ENCODE measurements around the gene TEAD3.
"Not testable (repeated sequence)": the region's sequence is repeated elsewhere in the genome, so short reads cannot be mapped to it uniquely, and the experiment has no call there.

TEAD3 gene

GRCh38 chr6:35496841-35497570, at the start of gene TEAD3:
TEAD3 (minus strand) TSS chr6:35497079.
- in situ Hi-C loops (cut with MboI; ENCODE audit: low sequenced_read_pairs), result no loop called here

DNA sequence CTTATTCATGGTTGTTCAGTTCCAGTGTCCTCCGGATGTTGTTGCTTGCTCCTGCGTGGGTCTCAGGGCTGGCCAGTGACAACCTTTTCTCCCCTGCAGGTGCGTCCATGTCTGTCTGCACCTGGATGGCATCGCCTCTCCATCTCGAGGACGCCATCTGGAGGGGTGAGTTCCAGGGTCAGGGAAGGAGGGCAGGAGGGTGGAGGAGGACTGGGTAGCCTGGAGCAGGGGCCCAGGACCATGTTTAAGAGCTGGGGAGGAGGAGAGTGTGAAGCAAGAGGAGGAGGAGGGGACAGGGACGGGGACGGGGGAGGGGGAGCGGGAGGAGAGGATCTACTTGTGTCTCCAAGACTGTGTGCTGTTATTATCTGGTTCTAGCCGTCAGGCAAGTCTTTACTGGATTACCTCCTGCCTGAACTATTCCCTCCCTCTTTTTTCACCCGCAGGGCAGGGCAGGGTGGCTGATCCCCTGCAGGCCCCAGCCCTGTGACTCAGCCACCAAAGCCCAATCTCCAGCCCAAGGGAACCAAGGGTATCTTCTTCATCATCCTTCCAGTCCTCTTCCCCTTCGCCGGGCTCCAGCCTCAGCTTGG, 48.0 kb upstream of the TEAD3 start:
- in situ Hi-C loops (cut with MboI; ENCODE audit: low sequenced_read_pairs), result no loop called here

- in situ Hi-C loops (cut with MboI; ENCODE audit: low sequenced_read_pairs), result no loop called here
Measured at GRCh38 chr6:35543459-35544193, 46.7 kb upstream of the TEAD3 start.

DNA sequence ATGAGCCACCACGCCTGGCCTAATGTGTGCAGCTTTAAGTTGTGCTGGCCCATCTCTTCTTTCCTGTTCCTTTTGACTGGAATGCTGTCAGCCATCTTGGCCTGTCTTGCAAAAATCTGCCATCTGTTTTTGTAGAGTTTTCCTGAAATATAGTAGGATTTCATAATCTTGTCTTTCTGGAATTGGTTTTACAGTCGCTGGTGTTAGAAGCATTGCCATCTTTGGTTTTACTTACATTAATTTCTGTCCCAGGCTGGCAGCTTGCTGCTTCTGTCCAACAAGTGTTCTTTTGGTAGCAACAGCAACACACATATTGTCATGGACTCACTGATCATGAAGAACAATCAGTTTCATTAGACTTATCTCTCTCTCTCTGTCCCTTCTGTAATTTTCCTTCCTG, 45.0 kb upstream of the TEAD3 start:
- in situ Hi-C loops (cut with MboI; ENCODE audit: low sequenced_read_pairs), result no loop called here

GRCh38 chr6:35539223-35539622, 42.3 kb upstream of the TEAD3 start:
- in situ Hi-C loops (cut with MboI; ENCODE audit: low sequenced_read_pairs), result no loop called here

DNA sequence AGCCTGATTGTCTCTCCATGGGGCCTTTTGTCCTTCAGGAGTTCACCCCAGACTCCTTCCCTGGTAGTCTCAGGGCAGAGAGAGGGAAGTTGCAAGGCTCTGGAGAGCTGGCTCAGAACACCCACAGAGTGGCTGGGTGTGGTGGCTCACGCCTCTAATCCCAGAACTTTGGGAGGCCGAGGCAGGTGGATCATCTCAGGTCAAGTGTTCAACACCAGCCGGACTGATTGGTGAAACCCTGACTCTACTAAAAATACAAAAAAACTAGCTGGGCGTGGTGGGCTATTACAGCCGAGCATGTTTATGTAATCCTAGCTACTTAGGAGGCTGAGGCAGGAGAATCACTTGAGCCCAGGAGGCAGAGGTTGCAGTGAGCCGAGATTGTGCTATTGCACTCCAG, 39.0 kb upstream of the TEAD3 start:
- in situ Hi-C loops (cut with MboI; ENCODE audit: low sequenced_read_pairs), result not testable (repeated sequence)

DNA sequence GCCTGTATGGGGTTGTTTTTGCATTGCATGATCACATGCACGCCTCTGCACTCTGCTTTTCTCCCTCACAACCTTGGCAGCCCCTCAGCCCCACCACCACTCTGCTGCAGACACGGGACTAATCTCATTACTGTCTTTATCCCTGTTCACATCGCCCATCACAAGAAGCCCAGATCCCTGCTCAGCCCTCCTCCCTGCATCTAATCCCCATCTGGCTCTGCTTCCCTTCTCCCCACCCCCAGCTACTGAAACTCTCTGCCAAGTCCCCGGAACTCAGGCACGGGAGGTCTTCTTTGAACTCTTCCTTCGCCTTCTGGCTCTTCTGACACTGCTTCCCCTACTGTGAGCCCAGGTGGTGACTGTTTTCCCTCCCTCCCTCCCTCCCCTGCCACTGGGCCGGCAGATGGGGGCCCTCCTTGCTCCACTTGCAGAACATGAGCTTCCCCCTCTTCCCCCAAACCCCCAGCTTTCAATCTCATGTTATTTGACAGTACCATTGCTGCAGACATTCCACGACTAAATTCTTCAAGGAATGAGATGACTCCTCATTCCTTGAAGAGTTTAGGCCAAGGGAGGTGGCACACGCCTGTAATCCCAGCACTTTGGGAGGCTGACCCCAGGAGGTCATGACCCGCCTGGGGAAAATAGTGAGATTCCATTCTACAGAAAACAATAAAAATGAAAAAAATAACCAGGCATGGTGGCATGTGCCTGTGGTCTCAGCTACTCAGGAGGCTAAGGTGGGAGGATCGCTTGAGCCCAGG, 37.7 kb upstream of the TEAD3 start:
- in situ Hi-C loops (cut with MboI; ENCODE audit: low sequenced_read_pairs), result no loop called here

DNA sequence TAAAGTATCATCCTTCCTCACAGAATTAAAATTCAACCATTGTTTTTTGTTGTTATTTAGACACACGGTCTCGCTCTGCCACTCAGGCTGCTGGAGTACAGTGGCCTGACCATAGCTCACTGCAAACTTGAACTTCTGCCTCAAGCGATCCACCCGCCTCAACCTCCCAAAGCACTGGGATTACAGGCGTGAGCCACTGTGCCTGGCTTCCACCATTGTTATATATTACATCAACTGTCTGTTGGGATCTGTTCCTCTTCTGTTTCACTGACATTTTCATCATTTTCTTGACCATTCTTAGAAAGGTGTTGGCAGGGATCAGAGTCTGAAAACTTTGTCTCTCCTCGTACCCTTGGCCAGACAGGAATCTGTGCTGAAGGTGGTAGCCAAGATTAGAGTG, 37.1 kb upstream of the TEAD3 start:
- in situ Hi-C loops (cut with MboI; ENCODE audit: low sequenced_read_pairs), result no loop called here

GRCh38 chr6:35532126-35532525, 35.2 kb upstream of the TEAD3 start:
- in situ Hi-C loops (cut with MboI; ENCODE audit: low sequenced_read_pairs), result no loop called here

DNA sequence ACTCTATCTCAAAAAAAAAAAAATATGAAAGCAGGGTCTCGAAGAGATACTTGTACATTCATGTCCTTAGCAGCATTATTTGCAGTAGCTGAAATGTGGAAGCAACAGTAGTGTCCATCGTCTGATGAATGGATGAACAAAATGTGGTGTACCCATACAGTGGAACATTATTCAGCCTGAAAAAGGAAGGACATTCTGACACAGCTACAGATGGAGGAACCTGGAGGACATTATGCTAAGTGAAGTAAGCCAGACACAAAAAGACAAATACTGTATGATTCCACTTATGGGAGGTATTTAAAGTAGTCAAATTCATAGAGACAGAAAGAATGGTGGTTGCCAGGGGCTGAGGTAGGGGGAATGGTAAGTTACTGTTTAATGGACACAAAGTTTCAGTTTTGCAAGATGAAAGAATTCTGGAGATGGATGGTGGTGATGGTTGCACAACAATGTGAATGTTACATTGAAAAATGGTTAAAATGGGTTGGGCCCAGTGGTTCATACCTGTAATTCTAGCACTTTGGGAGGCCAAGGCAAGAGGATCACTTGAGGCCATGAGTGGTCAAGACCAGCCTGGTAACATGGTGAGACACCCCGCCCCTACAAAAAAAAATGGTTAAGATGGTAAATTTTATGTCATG, 27.6 kb upstream of the TEAD3 start:
- in situ Hi-C loops (cut with MboI; ENCODE audit: low sequenced_read_pairs), result no loop called here

DNA sequence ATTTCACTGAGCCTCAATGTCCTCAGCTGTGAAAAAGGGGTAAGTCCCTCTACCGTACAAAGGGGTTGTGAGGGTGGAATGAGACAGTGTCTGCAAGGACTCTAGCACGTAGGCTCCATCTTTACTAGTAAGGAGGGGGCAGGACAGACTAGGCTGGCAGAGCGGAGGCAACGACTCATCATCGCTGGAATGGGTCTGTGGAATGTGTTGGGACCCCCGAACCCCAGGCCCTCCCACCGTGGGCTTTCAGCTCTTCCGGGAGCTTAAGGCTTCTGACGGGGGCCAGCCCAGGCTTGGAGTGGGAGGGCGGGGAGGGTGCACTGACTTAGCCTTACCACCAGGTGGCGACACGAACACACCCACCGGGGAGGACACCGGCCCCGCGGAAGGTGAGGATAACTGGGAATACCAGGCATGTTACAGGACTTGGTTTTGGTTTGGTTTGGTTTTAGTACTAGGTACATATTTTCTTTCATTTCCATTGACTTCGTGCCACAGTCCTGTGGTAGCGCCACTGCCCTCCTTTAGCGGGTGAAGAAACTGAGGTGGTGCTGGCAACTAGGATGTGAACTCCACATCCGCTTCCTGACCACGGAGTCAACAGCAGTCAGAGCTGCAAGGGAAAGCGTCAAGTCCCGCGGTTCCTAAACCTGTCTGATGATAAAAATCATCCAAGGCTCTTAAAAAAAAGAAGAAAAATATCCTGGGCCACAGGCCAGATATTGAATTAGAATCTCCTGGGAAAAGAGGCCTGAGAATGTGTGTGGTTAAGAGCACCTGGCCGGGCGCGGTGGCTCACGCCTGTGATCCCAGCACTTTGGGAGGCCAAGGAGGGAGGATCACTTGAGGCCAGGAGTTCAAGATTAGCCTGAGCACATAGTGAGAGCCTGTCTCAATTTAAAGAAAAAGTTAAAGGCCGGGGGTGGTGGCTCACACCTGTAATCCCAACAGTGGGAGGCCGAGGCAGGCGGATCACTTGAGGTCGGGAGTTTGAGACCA, 26.1 kb upstream of the TEAD3 start:
- in situ Hi-C loops (cut with MboI; ENCODE audit: low sequenced_read_pairs), result no loop called here

GRCh38 chr6:35522151-35522550, 25.3 kb upstream of the TEAD3 start:
- in situ Hi-C loops (cut with MboI; ENCODE audit: low sequenced_read_pairs), result no loop called here

DNA sequence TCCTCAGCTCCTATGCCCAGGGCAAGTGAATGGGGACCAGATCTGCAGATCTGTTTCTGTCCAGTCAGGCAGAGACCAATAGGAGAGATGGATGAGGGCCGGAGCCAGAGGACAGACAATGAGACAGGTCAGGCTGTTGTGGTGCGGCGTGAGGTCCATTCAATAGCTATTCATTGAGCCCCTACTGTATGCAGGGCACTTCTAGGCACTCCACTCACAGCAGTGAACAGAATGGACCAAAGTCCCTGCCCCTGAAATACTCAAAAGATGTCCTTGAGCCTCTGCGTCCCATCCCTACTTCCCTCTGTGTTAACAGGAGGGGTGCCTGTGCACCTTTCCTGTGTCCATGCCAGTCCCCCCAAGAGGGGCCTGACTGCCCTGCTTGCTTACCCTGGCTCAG, 24.4 kb upstream of the TEAD3 start:
- in situ Hi-C loops (cut with MboI; ENCODE audit: low sequenced_read_pairs), result no loop called here

- in situ Hi-C loops (cut with MboI; ENCODE audit: low sequenced_read_pairs), result no loop called here
Measured at GRCh38 chr6:35519313-35520015, 22.6 kb upstream of the TEAD3 start.

GRCh38 chr6:35518566-35519312, 21.9 kb upstream of the TEAD3 start:
- in situ Hi-C loops (cut with MboI; ENCODE audit: low sequenced_read_pairs), result no loop called here

- in situ Hi-C loops (cut with MboI; ENCODE audit: low sequenced_read_pairs), result not testable (repeated sequence)
Measured at GRCh38 chr6:35517978-35518377, 21.1 kb upstream of the TEAD3 start.

DNA sequence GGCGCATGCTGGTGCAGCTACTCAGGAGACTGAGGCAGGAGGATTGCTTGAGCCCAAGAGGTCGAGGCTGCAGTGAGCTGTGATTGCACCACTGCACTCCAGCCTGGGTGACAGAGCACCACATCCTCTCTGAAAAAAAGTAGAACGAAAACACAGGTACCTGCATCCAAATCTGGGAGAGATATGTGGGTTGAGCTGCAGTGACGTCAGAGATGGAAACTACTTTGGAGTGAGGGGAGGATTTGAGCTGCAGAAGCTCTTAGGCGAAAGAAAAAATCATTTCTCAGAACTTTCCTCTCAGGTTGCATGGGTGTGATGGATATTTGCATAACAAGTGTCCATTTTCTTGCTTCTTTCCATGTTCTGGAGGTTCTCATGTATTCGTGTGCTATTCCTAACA, 19.8 kb upstream of the TEAD3 start:
- in situ Hi-C loops (cut with MboI; ENCODE audit: low sequenced_read_pairs), result no loop called here

- in situ Hi-C loops (cut with MboI; ENCODE audit: low sequenced_read_pairs), result not testable (repeated sequence)
Measured at GRCh38 chr6:35515939-35516338, 19.1 kb upstream of the TEAD3 start.
